GM12878 (cell line): ENCODE measurements around the gene CDYL2. TPM values are rescaled to one million over a fixed set of nuclear protein-coding genes. Genes with fewer than 3 reads are reported as not detected.

Experiments
- ATAC-seq: fragments of 200-7000 bp; cut with Tn5 transposase; 3 replicates; pipeline ENCODE4 v1.9.1; 2020; ENCODE audit warnings: mild to moderate bottlenecking, moderate library complexity
- BruUV-seq: library from RNA; stranded (reverse); fragments of 400-500 nt; replicated peaks from 2 replicates; lab custom pipeline; 2021; lab: Mats Ljungman, UMichigan
- CTCF ChIA-PET: fragments of 300-600 bp; sonication (Branson Sonifier 250); formaldehyde crosslinking; extraction: SDS; loops from one replicate; lab custom pipeline; 2021; ENCODE audit warnings: inconsistent platforms; lab: Yijun Ruan, JAX
- POLR2A ChIA-PET: fragments of 350-600 bp; formaldehyde crosslinking; extraction: SDS; loops from one replicate; lab custom pipeline; 2021; ENCODE audit warnings: inconsistent platforms; lab: Charles Lee
- RAD21 ChIA-PET: fragments of 300-600 bp; sonication (Branson Sonifier 250); formaldehyde crosslinking; loops from one replicate; lab custom pipeline; 2023; ENCODE audit warnings: antibody characterized with exemption; ENCODE audit not compliant: unreplicated experiment; lab: Charles Lee
- SMC1A ChIA-PET: fragments of 300-600 bp; sonication (Branson Sonifier 250); formaldehyde crosslinking; loops from one replicate; lab custom pipeline; 2023; ENCODE audit not compliant: unreplicated experiment, uncharacterized antibody; lab: Charles Lee
- DNase-seq: peaks from one replicate; pipeline ENCODE4 v3.0.0-alpha.2; 2011; ENCODE audit warnings: low read depth, low spot score
- FAIRE-seq: peaks from 3 replicates; lab custom pipeline; 2011; peaks lifted over from hg19 to GRCh38; lab: Jason Lieb, UNC
- H2AFZ ChIP-seq: 2 replicates; pipeline ENCODE4 v1.6.0; 2011; ENCODE audit warnings: low read depth, low read length, control low read depth; ENCODE audit not compliant: control insufficient read depth
- H3K27ac ChIP-seq: 2 replicates; pipeline ENCODE4 v1.5.1; 2011; ENCODE audit warnings: control low read depth; ENCODE audit not compliant: control insufficient read depth, insufficient read depth
- H3K27me3 ChIP-seq, 2 experiments: replicated peaks in 1 of 2; 2 replicates each; pipeline versions ENCODE4 v1.6.0 to v1.6.1; 2011; ENCODE audit warnings: low read length in 1 of 2; ENCODE audit not compliant: control insufficient read depth in 2 of 2, insufficient read depth in 2 of 2
- H3K36me3 ChIP-seq, 2 experiments: 2 replicates each; pipeline ENCODE4 v1.5.1; 2011; ENCODE audit warnings: low read length in 1 of 2; ENCODE audit not compliant: control insufficient read depth in 2 of 2, insufficient read depth in 2 of 2
- H3K4me1 ChIP-seq: 2 replicates; pipeline ENCODE4 v1.6.1; 2011; ENCODE audit warnings: mild to moderate bottlenecking, low read length, moderate library complexity, mixed read lengths; ENCODE audit not compliant: control insufficient read depth, insufficient read depth
- H3K4me2 ChIP-seq: 2 replicates; pipeline ENCODE4 v1.6.0; 2011; ENCODE audit warnings: control low read depth; ENCODE audit not compliant: control insufficient read depth, insufficient read depth
- H3K4me3 ChIP-seq: fragments of 200-600 bp; sonication (generic); 2 replicates; pipeline ENCODE4 v1.5.1; 2016
- H3K79me2 ChIP-seq: 2 replicates; pipeline ENCODE4 v1.6.0; 2011; ENCODE audit warnings: low read length; ENCODE audit not compliant: control insufficient read depth, insufficient read depth
- H3K9ac ChIP-seq: 2 replicates; pipeline ENCODE4 v1.8.0; 2011; ENCODE audit warnings: low read length, control low read depth, mixed read lengths; ENCODE audit not compliant: control insufficient read depth, insufficient read depth
- H3K9me3 ChIP-seq: replicated peaks from 3 replicates; pipeline ENCODE4 v1.5.1; 2011; ENCODE audit warnings: mild to moderate bottlenecking, low read length; ENCODE audit not compliant: control insufficient read depth, insufficient read depth
- H4K20me1 ChIP-seq: 2 replicates; pipeline ENCODE4 v1.6.0; 2011; ENCODE audit not compliant: control insufficient read depth, insufficient read depth
- BRCA1 ChIP-seq: IDR thresholded peaks from 2 replicates; pipeline ENCODE4 v1.6.1; 2011; ENCODE audit warnings: low read depth, low read length, improper control_type of control experiment
- CEBPB ChIP-seq, 2 experiments: fragments of 150-350 bp in 1 of 2; IDR thresholded peaks; 2 replicates each; pipeline ENCODE4 v1.6.1; 2012 to 2014; ENCODE audit warnings: low read depth in 2 of 2, low read length in 2 of 2, borderline replicate concordance in 1 of 2, inconsistent platforms in 1 of 2
- HCFC1 ChIP-seq: fragments of 150-350 bp; IDR thresholded peaks from 2 replicates; pipeline ENCODE4 v1.6.1; 2014; ENCODE audit warnings: low read length
- IKZF1 ChIP-seq: fragments of 450-650 bp; conservative IDR thresholded peaks from 2 replicates; pipeline ENCODE4 v1.6.1; 2017; ENCODE audit warnings: antibody characterized with exemption, mild to moderate bottlenecking
- MEF2B ChIP-seq: fragments of 450-650 bp; IDR thresholded peaks from 2 replicates; pipeline ENCODE4 v1.6.1; 2018; ENCODE audit warnings: mild to moderate bottlenecking, moderate library complexity; ENCODE audit not compliant: partially characterized antibody, poor library complexity, severe bottlenecking
- MTA3 ChIP-seq: IDR thresholded peaks from 2 replicates; pipeline ENCODE4 v1.6.1; 2012; ENCODE audit warnings: low read length, inconsistent platforms, borderline replicate concordance
- POLR2AphosphoS2 ChIP-seq: IDR thresholded peaks from 2 replicates; pipeline ENCODE4 v1.6.1; 2011; ENCODE audit warnings: low read depth, mild to moderate bottlenecking, low read length, improper control_type of control experiment, moderate library complexity
- RBBP5 ChIP-seq: fragments of 200-600 bp; sonication (generic); conservative IDR thresholded peaks from 2 replicates; pipeline ENCODE4 v1.6.1; 2016
- USF1 ChIP-seq: IDR thresholded peaks from 2 replicates; pipeline ENCODE4 v1.6.1; 2011; ENCODE audit warnings: borderline replicate concordance, low read depth, mild to moderate bottlenecking, moderate library complexity, mixed read lengths, low read length; ENCODE audit not compliant: insufficient read depth; ENCODE audit errors: extremely low read length
- YBX1 ChIP-seq: fragments of 450-650 bp; IDR thresholded peaks from 2 replicates; pipeline ENCODE4 v1.6.1; 2016; ENCODE audit warnings: antibody characterized with exemption
- WGBS: methylation state at CpG from one replicate; pipeline ENCODE4 v1.1.6; 2016; ENCODE audit warnings: low lambda C conversion rate; ENCODE audit not compliant: insufficient replicate concordance, insufficient coverage; ENCODE audit errors: missing lambda C conversion rate; 5-methylcytosine and 5-hydroxymethylcytosine counted together
- in situ Hi-C: fragments of 300-500 bp; cut with MboI; formaldehyde crosslinking; loops from 9 replicates; pipeline ENCODE4 v1.14.3; 2018; ENCODE audit warnings: mixed read lengths
- intact Hi-C: fragments of 100-400 bp; cut with micrococcal nuclease; formaldehyde crosslinking; loops from one replicate; pipeline ENCODE4 v1.14.2; 2022; ENCODE audit not compliant: unreplicated experiment
- polyA plus RNA-seq, 11 experiments: library from polyadenylated mRNA; depleted of rRNA in 4 of 11; unstranded in 6 of 11; stranded (reverse) in 5 of 11; fragments of >200 nt; fragmentation: Nextera tagmentation in 4 of 11; fragmentation: Illumina TruSeq in 1 of 11; extraction: Ambion mirVana in 4 of 11; extraction: Trizol in 1 of 11; gene quantifications; 1 replicate in 1 of 11; 2 replicates in 10 of 11; pipeline versions ENCODE4 v1.2.1 to v1.2.3, GENCODE V29; 2011 to 2016; ENCODE audit warnings: inconsistent platforms in 2 of 11, missing spikeins in 2 of 11, low read depth in 1 of 11
- total RNA-seq, 4 experiments: library from RNA; depleted of rRNA in 3 of 4; stranded (reverse); fragments of >200 nt in 3 of 4; fragmentation: Illumina TruSeq in 1 of 4; extraction: Trizol in 1 of 4; gene quantifications; 2 replicates each; pipeline versions ENCODE4 v1.2.1 to v1.2.3, GENCODE V29; 2013 to 2021

The CDYL2 gene
- total and polyA plus RNA-seq, 10 of the 15 experiments (the other 5 are each of a cell fraction or from before 2014, with no cell fraction given) = 0.27 to 22.9 (median 3.9) TPM

- in situ Hi-C loops (no loop called here), intact Hi-C loops (no loop called here)
- Histone ChIP-seq H4K20me1 (no peaks in the 10 kb centered on the region), H3K27me3 (no peaks in the 10 kb centered on the region), H3K9ac (no peak overlapping the region), H3K79me2 (no peaks in the 10 kb centered on the region), H3K9me3 (no peaks in the 10 kb centered on the region; the same call in 2 of the 3 replicates), H3K4me2 (no peak overlapping the region), H3K4me1 (peaks cover 6% of the 10 kb centered on the region; the same call in 1 of the 2 replicates), H3K4me3 (no peak overlapping the region), H3K27ac (no peak overlapping the region), H3K36me3 (no peaks in the 10 kb centered on the region), H2AFZ (no peak overlapping the region)
- no TSS peak for BruUV-seq
- ChIA-PET CTCF (no interaction called here), RAD21 (no interaction called here), POLR2A (no interaction called here), SMC1A (interaction anchor here (1.3 to 1.5 kb wide), 3 partner anchors 10 to 66 kb away, joined by 3 to 4 read pairs (median 3); no protein-coding TSS in a partner anchor)
- 92% methylated on average over 9 of the region's 9 CpGs for whole genome bisulfite sequencing
- no peak for TF ChIP-seq MTA3
- no peak for TF ChIP-seq YBX1
- TF ChIP-seq HCFC1 = no peak
- no peak for TF ChIP-seq RBBP5
- no peak for TF ChIP-seq USF1
- no peak for TF ChIP-seq IKZF1
- no peak for TF ChIP-seq MEF2B
- TF ChIP-seq POLR2AphosphoS2 = no peak
- no peak for TF ChIP-seq CEBPB (IDR thresholded peaks at IDR 0.05; ENCODE audit: borderline replicate concordance in 1 of 2, low read depth in 2 of 2, low read length in 2 of 2)
- TF ChIP-seq BRCA1 = no peak
- ATAC-seq (no peak), DNase-seq (no peak), FAIRE-seq (no peak)
Measured at GRCh38 chr16:80725566-80726162, 78.7 kb downstream of the CDYL2 start.
